CD4-positive, alpha-beta T cell treated with Interferon gamma for 1 hour (primary cell): ENCODE measurements around the gene HMCN2.

ENCODE experiments used
- DNase-seq: peaks from one replicate; pipeline ENCODE4 v3.0.0-alpha.2; 2020

HMCN2 gene

GRCh38 chr9:130372057-130372456 lies 106.5 kb downstream of the HMCN2 start:
- no peak for DNase-seq

- DNase-seq = no peak
Observed at GRCh38 chr9:130373679-130374325, 108.2 kb downstream of the HMCN2 start.

- no peak for DNase-seq
Observed at GRCh38 chr9:130377612-130378011, 112.1 kb downstream of the HMCN2 start.

DNA sequence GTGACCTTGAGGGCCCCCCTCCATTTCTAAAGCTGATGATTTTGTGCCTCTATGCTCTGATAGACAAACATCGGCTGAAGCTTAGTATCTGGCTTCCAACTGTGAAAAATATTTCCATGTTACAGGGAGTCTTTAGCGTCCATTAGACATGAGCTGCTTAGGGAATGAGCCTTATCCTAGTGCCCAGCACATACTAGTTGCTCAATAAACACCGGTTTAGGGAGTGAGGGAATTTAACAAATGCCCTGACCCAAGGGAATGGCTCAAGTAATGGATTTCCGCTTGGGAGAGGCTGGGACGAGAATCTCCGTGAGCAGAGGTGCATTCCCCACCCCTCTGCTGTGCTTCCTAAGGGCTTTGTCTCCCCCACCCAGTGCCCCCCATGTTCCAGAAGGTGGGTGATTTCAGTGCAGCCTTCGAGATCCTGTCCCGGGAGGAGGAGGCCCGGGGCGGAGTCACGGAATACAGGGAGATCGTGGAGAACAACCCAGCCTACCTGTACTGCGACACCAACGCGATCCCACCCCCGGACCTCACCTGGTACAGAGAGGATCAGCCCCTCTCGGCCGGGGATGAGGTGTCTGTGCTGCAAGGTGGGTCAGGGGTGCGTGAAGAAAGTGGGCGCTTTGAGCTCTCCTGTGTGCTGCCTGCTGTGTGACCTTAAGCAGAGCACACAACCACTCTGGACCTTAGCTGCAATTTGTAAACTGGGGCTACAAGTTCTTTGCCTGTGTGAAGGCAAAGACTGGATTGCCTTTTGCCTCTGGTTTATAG lies 113.5 kb downstream of the HMCN2 start:
- no peak for DNase-seq

GRCh38 chr9:130379649-130379970 lies 114.0 kb downstream of the HMCN2 start:
- no peak for DNase-seq

DNA sequence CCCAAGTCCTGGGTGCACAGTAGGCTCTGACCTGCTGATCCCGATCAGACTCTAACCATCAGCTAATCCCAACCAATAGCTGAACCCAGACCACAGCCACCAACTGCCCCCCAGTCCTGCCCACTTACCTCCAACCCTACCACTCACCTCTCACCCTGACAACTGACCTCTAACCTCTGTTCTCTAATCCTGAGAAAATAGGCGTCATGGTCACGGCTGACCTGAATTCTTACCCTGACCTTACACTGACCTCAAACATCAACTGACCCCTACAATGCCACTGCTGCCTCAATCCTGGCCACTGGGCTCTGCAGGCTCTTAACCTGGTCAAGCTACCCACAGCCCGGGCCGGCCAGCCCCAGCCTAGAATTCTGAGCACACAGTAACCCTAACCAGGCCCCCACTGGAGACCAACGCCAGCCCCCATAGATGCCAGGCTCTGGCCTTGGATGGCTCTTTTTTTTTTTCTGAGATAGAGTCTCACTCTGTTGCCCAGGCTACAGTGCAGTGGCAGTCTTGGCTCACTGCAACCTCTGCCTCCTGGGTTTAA lies 115.4 kb downstream of the HMCN2 start:
- DNase-seq = no peak

DNA sequence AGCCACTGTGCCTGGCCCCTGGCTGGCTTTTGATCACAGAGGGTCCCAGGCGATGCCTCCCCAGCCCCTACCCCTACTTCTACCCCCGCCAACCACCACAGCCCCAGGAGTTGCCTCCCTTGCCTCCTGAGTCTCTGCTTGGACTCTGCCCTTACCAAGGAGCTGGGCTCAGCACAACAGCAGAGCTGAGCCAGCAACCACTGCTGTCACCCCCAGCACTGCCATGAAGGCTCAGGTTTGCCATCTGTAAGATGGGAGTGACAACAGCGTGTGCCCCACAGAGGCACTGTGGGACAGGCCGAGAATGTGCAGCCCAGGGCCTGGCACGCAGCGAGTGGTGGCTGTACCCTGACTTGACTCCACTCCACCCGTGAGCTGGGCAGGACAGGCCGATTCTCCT lies 116.1 kb downstream of the HMCN2 start:
- no peak for DNase-seq

DNA sequence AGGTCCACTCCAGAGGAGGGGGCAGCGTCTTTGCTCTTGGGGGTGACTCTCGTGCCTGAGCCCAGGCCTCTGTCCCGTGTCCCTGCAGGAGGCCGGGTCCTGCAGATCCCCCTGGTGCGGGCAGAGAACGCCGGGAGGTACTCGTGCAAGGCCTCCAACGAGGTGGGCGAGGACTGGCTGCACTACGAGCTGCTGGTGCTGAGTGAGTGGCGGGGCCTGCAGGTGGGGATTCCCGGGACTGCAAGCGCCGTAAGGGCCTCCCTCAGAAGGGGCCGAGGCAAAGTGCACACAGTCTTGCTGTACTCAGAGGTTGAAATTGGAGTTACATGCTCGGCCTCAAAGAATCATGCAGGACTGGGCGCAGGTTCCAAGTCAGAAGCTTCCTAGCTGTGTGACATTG lies 116.5 kb downstream of the HMCN2 start:
- DNase-seq = no peak

DNA sequence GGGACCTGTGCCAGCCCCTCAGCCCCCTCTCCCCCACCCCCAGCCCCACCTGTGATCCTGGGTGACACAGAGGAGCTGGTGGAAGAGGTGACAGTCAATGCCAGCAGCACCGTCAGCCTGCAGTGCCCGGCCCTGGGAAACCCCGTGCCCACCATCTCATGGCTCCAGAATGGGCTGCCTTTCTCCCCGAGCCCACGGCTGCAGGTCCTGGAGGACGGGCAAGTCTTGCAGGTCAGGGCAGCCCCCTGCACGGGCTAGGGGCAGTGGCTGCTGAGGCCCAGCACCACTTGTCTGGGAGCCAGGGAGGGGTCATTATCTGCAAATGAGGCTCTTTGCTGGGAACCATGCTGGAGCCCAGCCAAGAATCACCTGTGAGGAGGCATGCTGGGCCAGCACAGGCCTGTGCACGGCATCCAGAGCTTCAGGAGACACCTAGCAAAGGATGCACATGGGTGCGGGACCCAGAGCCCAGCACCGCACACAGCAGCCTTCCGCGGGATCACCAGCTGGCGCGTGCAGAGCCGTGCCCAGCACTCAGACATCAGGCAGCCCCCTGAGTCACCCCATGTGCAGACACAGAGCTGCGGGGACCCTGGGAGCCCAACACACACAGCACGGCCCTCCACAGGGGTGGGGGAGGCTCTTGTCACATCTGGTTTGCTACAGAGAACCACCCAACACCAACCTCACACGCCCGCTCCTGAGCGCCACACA lies 117.2 kb downstream of the HMCN2 start:
- DNase-seq = no peak

GRCh38 chr9:130383350-130383715 lies 117.8 kb downstream of the HMCN2 start:
- DNase-seq = no peak

DNA sequence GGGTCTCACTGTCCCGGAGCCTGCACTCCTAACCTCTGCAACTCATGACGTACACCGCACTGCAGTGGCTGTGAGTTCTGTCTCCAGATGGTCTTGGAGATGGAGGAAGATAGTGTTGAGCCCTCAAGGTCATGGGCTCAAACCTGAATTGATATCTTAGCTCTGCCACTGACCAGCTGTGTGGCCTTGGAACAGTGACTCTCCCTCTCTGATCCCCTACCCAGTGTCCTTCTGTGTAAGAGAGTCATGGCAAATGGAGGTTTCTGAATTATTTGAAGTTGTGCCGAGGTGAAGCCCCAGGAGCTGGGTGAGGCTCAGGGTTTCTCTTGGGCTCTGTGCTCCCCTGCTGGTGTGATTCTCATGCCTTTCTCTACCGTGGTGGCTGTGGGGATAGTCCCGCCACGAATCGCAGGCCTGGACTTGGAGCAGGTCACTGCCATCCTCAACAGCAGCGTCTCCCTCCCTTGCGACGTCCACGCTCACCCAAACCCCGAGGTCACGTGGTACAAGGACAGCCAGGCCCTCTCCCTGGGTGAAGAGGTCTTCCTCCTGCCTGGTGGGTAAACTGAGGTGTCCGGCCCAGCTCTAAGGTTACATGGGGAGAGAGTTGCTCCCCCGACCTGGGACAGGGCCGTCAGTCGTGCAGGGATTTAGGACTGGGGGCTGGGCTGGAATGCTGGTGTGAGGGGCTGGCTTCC lies 118.6 kb downstream of the HMCN2 start:
- DNase-seq = no peak

DNA sequence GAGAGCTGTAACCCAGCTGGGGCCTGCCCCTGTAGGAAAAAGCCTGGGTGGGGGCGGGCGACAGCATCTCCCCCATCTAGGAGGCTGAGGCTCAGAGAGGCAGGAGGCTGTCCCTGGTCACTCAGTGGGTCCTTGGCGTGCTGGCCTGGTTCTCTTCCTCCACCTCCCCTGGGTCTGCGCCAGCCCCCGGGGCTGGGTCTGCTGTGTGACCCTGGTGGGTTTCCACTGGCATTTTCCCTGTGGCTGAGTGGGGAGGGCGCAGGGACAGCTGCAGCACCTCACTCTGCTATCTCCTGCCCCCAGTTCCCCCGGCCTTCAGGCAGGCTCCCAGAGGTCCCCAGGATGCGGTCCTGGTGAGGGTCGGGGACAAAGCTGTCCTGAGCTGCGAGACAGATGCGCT lies 119.7 kb downstream of the HMCN2 start:
- no peak for DNase-seq

DNA sequence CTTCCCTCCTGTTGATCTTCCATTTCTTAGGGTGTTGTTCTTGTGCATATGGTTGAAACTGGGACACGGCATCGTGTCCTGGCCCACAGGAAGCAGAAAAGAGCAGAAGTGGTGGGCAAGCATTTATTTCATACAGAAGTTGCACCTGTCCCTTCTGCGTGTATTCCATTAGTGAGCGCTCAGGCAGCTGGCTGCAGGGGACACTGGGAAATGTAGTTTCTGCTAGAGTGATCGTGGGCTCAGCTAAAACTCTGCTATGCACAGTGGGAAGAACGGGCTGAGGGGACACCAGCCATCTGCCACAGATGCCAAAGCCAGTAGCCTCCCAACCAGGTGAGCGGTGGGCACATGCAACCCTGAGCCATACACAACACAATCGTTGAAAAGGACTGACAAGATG lies 121.8 kb downstream of the HMCN2 start:
- DNase-seq = no peak

- DNase-seq = no peak
Observed at GRCh38 chr9:130387905-130388304, 122.3 kb downstream of the HMCN2 start.

GRCh38 chr9:130390390-130390789 lies 124.8 kb downstream of the HMCN2 start:
- no peak for DNase-seq

DNA sequence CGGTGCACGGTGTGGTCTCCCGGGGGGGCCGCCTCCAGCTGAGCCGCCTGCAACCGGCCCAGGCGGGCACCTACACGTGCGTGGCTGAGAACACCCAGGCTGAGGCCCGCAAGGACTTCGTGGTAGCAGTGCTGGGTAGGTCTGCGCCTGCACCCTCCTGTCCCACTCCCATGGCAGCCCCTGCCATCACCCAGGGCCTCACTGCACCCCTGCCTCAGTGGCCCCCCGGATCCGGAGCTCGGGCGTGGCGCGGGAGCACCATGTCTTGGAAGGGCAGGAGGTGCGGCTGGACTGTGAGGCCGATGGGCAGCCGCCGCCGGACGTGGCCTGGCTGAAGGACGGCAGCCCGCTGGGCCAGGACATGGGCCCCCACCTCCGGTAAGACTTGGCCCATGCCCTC lies 125.4 kb downstream of the HMCN2 start:
- DNase-seq = no peak

- no peak for DNase-seq
Observed at GRCh38 chr9:130391866-130392265, 126.3 kb downstream of the HMCN2 start.

DNA sequence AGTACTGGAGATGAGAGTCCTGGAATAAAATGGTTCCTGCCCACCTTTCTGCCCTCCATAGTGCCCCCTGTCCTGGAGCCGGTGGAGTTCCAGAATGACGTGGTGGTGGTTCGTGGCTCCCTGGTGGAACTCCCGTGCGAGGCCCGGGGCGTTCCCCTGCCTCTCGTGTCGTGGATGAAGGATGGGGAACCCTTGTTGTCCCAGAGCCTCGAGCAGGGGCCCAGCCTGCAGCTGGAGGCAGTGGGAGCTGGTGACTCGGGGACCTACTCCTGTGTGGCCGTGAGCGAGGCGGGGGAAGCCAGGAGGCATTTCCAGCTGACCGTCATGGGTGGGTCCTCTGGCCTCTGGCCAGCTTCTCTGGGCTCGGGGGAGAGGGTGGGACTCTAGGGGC lies 128.1 kb downstream of the HMCN2 start:
- DNase-seq = no peak

DNA sequence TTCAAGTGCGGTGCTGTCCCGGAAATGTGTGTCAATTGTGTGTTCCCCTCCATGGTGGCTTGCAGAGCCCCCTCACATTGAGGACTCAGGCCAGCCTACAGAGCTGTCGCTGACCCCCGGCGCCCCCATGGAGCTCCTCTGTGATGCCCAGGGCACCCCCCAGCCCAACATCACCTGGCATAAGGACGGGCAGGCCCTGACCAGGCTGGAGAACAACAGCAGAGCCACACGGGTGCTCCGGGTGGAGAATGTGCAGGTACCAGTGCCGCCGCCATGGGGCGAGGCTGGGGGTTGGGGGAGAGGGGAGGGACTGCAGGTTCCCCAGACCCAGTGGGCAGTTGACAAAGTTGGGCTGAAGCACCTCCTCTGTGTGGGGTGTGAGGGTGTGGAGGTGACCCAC lies 128.8 kb downstream of the HMCN2 start:
- no peak for DNase-seq

- no peak for DNase-seq
Observed at GRCh38 chr9:130394814-130395470, 129.4 kb downstream of the HMCN2 start.

- no peak for DNase-seq
Observed at GRCh38 chr9:130395810-130396435, 130.4 kb downstream of the HMCN2 start.

DNA sequence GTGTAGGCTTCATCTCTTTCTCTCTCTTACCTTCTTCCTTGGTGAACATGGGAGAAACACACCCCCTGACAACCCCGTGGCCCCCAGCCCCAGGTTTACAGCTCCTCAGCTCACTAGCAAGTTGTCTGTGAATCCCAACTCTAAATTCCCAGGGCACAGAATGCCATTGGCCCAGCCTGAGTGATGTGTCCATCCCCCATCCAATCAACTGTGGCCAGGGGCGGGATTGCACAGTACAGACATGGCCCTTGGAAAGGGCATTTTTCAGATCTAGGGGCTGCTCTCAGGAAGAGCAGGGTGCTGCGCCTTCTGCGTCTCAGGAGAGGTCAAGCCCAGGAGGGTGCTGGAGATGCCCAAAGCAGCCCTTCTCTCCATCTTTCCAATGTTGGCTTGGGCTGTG lies 131.0 kb downstream of the HMCN2 start:
- DNase-seq = no peak
